DMS 273 (cell line): Measurements from ENCODE around the gene SERINC5.
"Not testable (repeated sequence)": the region's sequence is repeated elsewhere in the genome, so short reads cannot be mapped to it uniquely, and the experiment has no call there.

Experiments
- DNase-seq: peaks from one replicate; lab custom pipeline; 2025; ENCODE audit not compliant: unreplicated experiment; lab: John Stamatoyannopoulos, UW

The SERINC5 gene

DNA sequence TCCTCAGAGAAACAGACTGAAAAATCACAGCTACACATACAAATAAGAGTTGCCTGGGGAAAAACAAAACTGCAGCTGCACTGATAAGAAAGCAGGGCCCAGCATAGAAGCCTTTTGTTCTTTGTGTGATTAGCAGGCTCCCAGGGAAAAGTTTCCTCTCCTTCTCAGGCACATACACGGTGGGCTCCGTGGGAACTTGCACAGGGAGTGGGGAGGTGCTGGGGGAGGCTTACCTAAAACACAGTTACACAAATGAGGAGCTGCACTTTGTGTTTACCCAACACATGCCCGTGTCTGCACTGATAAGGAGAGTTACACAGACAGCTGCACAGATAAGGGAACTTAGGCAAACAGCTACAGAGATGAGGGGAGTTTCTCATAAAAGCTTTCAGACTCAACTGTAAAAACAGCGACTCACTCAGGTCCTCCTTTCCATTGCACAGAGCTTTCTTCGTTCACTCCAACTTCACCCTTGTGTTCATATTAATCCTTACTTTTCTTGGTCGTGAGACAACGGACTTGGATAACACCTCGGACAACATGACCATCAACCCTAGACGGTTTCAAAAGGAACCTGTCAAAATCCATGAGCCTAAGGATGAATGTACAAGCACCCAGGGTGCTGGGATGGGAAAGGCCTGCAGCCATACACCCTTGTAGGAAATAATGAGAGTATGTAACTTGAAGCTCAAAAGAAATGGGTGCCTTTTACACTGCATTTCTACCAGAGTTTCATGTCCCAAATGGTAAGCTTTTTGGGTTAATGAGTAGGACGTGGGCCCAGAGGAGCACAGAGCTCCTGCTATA, 50.8 kb downstream of the SERINC5 start:
- no peak for DNase-seq

DNA sequence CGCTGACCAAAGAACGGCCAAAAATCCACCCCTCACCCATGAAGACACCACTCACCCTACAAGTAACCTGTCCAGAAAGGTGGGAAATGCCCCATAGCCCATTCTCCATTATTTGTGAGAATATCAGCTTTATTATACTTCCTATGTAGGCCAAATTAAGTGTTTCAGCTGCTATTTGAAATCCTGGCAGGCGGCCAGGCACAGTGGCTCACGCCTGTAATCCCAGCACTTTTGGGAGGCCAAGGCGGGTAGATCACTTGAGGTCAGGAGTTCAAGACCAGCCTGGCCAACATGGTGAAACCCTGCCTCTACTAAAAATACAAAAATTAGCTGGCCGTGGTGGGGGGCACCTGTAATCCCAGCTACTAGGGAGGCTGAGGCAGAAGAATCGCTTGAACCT, 54.1 kb downstream of the SERINC5 start:
- not testable (repeated sequence) for DNase-seq

- DNase-seq: no peak
These were observed 56.9 kb downstream of the SERINC5 start for GRCh38 chr5:80198920-80199319.

DNA sequence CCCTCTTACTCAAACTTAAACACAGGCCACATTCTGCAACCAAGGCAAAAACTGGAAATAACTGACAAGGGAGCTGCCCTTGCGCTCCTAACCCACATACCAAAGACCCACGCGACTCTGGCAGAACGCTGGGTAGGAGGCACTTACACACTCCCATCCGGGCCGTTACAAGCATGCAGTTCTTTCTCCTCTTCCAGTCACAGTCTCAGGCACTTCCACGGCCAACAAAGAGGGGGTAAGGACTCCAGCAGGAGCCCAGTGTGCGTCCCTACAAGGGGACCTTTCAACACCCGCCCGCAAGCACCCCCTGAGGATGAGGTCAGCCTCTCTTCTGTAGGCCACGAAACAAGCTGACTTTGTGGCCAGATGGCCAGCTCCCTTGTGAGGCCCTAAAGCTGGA, 57.4 kb downstream of the SERINC5 start:
- DNase-seq: no peak

GRCh38 chr5:80195837-80196400, 59.9 kb downstream of the SERINC5 start:
- DNase-seq: no peak

DNA sequence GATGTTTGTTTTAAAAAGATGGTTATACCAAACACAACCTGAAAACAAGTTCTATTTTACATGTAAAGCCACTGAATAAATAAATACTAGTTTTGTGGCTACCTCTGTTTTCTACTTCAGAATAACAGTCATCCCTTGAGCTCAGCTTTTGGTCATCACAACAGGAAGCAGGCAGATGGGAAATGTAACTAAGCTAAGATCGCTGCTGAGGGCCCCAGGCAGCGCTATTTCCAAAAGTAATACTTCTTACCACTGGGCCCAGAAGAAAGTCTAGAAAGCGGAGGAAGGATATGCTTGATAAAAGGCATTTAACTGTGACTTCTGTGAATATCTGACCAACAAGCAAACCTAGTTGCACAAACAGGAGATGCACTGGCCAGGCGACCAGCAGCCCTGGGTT, 61.4 kb downstream of the SERINC5 start:
- DNase-seq: no peak

GRCh38 chr5:80193401-80193800, 62.4 kb downstream of the SERINC5 start:
- DNase-seq: no peak

DNA sequence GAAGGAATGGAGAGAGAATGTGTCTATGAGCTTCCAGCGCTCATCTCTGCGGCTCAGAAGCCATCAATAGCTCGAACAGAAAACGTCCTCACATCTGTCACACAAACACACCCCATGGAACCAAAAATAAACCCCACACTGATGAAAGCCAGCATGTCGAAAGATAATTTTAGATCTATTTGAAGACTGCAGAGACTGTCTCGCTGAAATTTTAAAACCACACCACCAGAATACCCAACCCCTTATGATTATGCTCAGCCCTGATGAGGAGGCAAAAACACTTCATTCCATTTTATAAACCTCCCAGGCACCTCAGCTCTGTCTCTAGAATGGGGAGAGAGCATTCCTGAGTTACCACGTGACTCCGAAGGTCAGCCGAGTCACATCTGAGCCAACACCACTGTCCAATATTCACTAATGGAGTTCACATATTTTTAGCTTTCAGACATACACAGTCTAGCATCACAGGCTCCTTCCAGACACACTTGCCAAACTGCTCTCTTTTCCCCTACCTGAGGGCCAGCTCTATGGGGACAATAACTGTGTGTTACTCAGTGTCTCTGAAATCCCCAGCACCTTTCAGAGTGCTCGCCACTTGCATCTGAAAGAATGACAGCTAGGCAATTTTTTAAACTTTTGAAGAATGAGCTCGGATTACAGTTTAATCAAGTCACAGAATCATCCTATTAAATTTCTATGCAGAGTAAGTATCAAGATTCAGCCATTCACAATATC, 63.2 kb downstream of the SERINC5 start:
- DNase-seq: no peak

GRCh38 chr5:80191991-80192398, 63.9 kb downstream of the SERINC5 start:
- peak; percentile 23 for DNase-seq

- no peak for DNase-seq
These were observed 64.5 kb downstream of the SERINC5 start for GRCh38 chr5:80191397-80191796.

DNA sequence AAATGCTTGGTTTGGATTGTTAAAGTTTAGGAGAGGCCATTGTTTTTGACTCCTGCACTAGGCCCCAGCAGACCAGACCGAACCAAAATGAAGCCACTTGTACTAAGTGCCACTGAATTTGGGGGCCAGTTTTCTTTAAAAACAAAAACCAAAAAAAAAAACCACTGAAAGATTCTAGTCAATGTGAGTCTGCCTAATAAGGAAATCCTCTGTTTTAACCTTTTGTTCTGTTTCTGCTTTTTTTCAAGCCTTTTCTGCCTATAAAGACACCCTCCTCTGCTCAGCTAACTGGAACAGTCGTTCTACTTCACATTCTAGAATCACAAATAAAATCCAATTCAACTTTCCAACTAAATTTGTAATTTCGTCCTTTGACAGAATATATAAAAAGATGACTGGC, 64.9 kb downstream of the SERINC5 start:
- DNase-seq: no peak

DNA sequence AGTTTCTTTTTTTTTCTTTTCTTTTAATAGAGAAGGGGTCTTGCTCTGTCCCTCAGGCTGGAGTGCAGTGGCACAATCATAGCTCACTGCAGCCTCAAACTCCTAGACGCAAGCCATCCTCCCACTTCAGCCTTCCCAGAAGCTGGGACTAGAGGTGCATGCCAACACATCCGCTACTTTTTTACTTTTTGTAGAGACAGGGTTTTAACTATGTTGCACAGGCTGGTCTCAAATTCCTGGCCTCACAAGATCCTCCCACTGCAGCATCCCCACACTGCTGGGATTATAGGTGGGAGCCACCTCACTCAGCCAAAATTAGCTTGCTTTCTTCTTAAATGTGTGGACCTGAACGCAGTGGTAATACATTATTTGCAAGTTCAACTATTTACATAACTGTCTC, 66.1 kb downstream of the SERINC5 start:
- DNase-seq: no peak

DNA sequence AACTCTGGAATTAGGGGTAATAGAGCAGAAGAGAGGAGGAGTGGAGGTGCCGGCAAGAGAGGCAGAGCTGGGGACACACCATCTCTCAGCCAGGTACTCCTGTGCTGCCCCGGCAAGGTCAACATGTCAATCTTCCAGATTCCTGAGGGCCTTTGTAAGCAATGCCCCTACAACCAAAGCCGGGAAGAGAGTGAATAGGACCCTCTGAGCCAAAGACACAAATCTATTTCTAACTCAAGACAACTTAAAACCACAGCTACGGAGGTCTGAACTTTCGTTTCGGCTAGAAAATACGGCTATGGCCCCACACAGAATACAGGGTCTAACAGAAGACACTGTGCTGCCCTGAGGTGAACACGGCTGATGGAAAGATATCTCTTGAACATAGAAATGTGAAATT, 66.6 kb downstream of the SERINC5 start:
- no peak for DNase-seq

DNA sequence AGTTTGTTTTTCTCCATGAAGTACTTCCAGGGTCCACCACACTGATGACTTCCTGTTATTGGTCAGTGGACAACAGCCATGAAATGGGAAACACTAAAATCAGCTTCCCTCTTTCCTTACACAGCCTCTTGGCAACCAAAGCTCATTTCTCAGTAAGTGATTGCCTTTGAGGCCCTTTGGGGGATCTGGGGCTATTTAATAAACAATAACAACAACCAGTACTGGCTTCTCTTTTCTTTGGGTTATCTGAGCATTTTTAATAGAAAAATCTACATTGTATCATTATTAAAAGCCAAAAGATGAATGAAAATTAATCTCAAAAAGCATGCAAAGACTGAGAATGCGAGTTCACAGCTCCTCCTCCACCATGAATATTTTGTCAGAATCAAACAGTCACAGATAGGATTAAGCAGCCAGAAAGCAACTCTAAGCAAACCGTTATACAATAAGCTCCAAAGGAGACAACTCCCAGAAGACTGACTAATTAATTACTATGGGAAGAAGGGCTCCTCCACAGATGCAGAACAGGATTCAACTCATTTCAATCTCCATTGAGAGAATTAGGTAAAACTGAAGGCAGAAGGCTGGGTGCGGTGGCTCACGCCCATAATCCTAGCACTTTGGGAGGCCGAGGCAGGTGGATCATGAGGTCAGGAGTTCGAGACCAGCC, 68.3 kb downstream of the SERINC5 start:
- no peak for DNase-seq

GRCh38 chr5:80185535-80185934, 70.3 kb downstream of the SERINC5 start:
- not testable (repeated sequence) for DNase-seq

DNA sequence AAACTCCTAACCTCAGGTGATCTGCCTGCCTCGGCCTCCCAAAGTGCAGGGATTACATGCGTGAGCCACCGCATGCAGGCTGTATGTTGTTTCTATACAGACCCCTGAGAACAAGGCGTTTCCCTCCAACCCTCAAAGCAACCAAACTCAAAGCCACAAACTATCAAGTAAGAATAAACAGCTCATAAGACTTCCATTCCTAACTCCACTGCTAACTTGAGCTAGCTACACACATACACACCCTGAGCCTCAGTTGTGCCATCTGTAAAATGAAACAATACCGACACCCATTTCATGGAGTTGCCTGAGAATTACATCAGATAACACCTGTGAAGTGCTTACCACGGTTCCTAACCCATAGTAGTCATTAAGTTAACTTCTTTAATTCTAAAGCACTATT, 70.8 kb downstream of the SERINC5 start:
- DNase-seq: no peak

- DNase-seq: peak; percentile 39
These were observed 71.4 kb downstream of the SERINC5 start for GRCh38 chr5:80184235-80185023.

DNA sequence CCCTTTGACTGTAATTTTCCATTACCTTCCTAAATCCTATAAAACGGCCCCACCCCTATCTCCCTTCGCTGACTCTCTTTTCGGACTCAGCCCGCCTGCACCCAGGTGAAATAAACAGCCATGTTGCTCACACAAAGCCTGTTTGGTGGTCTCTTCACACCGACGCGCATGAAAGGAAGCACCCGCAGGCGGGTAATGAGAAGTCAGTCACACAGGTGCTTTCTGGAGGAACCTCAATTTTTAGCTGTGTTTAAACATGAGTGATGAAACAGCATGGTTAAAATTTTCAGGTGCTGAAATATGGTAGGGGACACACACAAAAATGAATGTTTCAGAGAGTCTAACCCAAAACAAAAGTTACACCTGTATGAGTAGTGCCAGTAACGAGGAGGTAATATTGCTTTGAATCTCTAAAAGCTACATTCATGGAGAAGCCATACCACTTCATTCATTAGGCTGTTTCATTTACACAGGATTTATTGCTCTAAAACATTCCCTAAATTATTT, 72.1 kb downstream of the SERINC5 start:
- DNase-seq: not testable (repeated sequence)

DNA sequence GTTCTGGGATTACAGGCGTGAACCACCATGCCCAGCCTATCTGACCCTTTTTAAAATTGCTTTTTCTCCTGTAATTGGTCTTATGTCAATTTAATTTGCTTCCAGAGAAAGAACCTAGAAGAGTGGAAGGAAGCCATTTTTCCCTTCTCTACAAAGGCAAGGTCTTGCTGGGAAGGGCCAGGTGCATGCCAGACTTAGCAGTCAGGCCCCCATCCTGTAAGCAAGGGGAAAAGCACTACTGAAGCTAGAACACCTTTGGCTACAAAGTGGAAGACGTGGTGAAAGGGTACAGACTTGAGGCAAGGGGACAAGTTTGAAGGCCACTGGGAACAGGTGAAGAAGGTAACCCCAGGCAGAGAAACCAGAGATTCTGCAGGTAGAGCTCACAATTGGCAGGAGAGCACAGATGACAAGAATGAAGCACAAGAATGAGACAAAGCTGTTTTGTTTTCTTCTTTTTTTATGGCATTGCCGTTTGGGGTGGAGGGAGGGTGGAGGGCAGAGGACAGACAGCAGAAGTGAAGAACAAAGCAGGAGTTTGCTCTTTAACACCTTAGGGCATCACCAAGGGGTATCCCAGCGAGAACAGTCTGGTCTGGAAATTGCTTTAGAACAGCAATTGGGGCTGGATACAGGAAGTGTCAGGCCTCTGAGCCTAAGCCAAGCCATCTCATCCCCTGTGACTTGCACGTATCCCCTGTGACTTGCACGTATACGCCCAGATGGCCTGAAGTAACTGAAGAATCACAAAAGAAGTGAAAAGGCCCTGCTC, 72.9 kb downstream of the SERINC5 start:
- DNase-seq: no peak
